Activated CD8-positive, alpha-beta memory T cell treated with anti-CD3 and anti-CD28 coated beads for 48 hours (primary cell): ENCODE results near the gene GABRA5.
A peak's percentile ranks its signal among the peaks of the same experiment; 100 is the strongest.
"Not testable (repeated sequence)": the region's sequence is repeated elsewhere in the genome, so short reads cannot be mapped to it uniquely, and the experiment has no call there.

Experiments
- DNase-seq, 3 experiments: peaks; one replicate each; pipeline ENCODE4 v3.0.0-alpha.2; 2020; ENCODE audit warnings: low read depth in 2 of 3, low spot score in 2 of 3

GABRA5 gene

DNA sequence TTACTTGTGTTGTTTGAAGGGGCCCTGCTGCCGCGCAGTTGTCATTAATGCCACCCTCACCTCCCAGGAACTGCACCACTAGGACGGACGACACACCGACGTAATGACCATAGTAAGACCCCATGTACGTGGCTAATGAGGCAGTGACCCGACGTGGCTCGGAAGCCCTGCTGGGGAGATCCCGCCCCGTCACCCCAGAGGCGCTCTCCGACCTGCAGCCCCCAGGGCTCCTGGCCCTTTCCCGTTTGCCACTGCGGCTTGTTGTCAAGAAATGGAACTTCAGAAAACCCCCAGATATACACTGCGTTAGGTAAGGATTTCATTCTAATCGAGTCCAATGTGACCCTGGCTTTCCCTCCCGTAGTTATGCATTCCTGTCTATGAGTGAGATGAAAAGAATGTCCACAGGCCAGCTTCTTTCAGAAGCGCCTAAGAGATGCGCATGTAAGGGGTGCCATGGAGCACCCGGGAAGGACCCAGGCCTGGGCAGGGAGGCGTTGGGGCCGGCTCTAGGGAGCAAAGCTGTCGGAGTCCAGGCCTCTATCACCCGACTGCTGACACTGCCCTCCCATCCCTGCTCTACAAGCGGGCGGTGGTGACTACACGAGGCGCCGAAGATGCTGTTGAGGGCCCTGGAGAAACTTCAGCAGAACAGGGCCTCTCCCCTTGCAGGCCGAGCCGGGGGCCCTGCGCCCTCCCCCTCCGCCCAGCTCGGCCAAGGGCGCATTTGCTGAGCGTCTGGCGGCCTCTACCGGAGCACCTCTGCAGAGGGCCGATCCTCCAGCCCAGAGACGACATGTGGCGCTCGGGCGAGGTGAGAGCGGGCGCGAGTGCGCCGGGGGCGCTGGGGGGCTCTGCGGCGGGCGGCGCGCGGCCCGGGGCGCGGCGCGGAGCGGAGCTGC, at the start of gene GABRA5:
GABRA5 (plus strand) TSS at position 765 of the 902 bp plus-strand sequence. CDS start 2,187 bp downstream, outside the sequence.
- no peak for DNase-seq

- not testable (repeated sequence) for DNase-seq
Measured at GRCh38 chr15:26831191-26831590, 35.7 kb upstream of the GABRA5 start.

DNA sequence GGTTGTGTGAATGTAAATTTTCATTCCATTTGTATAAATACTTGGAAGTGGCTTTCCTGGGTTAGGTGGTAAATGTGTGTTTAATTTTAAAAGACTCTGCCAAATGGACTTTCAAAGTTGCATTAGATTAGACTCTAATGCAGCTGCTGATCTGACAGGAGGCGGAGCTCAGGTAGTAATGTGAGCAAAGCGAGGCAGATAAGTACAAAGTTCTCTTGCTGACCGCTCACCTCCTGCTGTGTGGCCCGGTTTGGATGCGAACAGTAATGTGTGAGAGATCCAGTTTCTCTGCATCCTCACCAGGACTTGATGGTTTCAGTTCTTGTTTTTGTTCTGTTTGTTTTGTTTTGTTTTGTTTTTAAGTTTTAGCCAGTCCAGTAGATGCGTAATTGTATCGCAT, 34.9 kb upstream of the GABRA5 start:
- DNase-seq: no peak

GRCh38 chr15:26838742-26839460, 28.0 kb upstream of the GABRA5 start:
- peak in 1 of 3 experiments; percentile 2 for DNase-seq

GRCh38 chr15:26841514-26841913, 25.3 kb upstream of the GABRA5 start:
- DNase-seq: no peak

GRCh38 chr15:26841941-26842340, 24.9 kb upstream of the GABRA5 start:
- no peak for DNase-seq

DNA sequence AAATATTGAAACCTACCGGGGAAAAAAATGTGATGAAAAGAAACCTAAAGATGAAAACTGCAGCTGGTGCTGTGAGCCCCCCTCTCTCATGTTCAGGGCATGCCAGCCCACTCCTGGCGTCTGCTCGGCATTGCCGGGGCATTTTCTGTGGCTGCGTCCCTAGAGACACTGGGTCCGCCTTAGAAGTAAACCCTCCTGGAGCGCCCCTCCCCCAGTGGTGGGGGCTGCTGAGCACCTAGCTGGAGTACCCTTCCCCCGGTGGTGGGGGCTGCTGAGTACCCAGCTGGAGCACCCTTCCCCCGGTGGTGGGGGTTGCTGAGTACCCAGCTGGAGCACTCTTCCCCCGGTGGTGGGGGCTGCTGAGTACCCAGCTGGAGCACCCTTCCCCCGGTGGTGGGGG, 24.5 kb upstream of the GABRA5 start:
- DNase-seq: no peak

- DNase-seq: no peak
Measured at GRCh38 chr15:26844901-26845300, 22.0 kb upstream of the GABRA5 start.

GRCh38 chr15:26848498-26848897, 18.4 kb upstream of the GABRA5 start:
- DNase-seq: no peak

DNA sequence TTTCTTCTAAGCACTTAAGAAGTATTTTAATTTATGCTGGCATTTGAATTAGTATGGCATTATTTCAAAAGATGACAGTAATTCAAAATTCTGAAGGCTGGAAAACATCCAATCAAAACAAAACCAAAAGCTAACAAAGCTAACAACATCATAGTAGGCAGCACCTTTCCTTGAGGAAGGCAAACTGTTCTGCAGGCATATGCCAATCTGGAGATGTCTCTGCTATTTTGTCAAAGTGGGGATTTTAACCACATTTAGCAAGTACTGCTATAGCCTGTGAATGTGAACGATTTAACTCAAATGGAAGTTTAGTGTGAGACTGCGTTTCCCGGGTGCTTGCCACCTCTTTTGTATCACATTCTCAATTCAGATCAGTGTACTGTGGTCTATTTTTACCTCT, 16.7 kb upstream of the GABRA5 start:
- no peak for DNase-seq

- DNase-seq: no peak
Measured at GRCh38 chr15:26852980-26853379, 13.9 kb upstream of the GABRA5 start.

- DNase-seq: no peak
Measured at GRCh38 chr15:26854435-26854834, 12.4 kb upstream of the GABRA5 start.

- no peak for DNase-seq
Measured at GRCh38 chr15:26864664-26865191, 2.1 kb upstream of the GABRA5 start.

DNA sequence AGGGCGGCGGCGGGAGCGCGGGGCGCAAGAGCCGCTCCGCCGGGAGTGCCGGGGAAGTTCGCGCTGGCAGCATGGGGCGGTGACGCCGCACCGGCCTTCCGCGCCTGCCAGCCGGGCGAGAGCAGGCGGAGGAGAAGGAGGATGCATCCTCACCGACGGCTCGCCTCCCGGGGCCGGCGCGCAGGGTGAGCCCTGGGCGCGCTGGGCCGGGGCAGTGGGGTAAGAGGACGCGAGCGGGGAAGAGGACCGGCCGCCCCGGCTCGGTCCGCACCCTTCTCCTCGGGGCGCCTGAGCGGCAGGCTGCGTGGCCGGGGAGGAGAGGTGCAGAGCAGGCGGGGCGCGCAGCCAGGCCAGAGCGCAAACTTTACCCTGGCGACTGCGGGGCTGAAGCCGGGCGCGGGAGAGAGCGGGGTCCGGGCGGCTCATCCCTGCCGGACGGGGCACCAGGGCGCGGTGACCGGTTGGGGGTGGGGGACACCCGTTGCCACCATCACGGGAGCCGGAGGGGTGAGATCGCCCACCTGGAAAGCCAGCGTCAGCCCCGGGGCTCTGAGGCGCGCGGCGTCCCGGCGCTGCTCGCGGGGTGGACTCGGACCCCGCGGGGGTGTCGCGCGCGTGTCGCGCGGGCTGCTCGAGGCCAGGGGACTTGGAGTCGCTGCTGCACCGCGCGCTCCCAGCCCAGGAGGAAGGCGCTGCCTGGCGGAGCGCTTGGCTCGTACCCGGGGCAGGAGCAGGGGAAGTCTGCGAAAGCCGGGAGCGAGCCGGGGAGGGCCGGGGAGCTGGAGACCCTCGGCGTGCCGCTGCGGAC, 542 bp downstream of the GABRA5 start:
- no peak for DNase-seq

DNA sequence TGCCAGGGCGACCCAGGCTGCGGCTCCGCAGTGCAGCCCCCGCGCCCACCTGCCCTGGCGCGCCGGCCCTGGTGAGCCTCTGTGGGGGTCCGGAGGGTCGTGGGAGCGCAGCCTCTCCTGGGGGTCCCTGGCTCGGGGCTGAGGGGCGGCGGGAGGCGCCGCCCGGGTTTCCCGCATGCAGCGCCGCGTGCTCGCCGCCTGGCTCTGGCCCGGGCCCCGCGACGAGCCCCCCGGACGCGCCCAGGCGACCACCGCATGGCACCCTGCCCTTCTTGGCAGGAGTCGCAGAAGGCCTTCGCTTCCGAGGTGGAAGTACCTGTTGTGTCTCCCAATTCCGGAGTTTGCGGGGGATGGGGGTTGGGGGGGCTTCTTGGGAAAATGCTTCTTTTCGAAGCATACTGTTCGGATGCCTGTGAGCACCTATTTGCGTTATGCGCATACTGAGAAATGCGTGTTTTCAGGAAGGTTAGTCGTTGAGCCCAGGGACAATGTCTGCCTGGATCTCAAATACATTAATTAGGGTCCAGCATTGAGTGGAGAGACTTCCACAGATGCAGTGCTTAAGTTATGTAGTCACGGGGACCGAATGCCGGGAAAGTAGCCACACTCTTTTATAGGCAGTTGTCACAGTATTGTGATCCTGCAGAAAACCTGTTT, 1.3 kb downstream of the GABRA5 start:
- DNase-seq: no peak

DNA sequence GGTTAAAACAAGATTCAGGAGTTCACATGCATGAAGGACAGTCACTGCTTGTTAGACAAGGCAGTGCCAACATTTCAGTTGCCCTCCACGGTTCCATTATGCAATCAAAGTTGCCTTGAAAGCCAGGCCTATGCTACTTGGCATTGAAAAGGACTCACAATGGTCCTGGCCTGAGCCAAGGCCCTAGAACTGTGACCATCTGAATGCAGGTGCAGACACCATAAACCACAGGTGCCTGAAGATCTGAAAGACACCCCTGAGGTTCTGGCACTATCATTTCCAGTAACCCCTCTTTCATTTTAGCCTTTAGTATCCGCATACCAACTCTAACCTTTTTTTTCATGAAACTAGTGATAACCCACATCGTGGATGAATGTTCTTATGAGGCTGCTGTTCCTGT, 2.8 kb downstream of the GABRA5 start:
- DNase-seq: no peak

DNA sequence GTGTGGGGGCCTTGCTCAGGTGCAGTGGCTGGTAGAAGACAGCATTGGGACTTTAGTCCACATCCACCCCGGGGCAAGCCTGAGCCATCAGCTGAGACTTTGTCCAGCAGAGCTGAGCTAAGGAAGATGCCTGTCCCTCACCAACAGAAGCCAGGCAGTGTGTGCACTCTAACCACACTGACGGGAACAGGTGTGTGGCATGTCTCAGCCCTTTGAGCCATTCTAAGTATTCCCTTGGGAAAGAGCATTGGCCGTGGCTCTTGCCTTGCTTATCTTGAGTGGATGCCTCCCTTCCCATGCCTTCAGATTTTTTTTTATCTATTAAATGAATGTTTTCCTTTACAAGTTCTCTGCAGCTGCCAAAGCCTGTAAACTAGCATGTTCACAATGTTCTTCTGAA, 3.5 kb downstream of the GABRA5 start:
- DNase-seq: no peak

- DNase-seq: no peak
Measured at GRCh38 chr15:26872206-26872605, 5.3 kb downstream of the GABRA5 start.

- DNase-seq: no peak
Measured at GRCh38 chr15:26873846-26874245, 7.0 kb downstream of the GABRA5 start.

DNA sequence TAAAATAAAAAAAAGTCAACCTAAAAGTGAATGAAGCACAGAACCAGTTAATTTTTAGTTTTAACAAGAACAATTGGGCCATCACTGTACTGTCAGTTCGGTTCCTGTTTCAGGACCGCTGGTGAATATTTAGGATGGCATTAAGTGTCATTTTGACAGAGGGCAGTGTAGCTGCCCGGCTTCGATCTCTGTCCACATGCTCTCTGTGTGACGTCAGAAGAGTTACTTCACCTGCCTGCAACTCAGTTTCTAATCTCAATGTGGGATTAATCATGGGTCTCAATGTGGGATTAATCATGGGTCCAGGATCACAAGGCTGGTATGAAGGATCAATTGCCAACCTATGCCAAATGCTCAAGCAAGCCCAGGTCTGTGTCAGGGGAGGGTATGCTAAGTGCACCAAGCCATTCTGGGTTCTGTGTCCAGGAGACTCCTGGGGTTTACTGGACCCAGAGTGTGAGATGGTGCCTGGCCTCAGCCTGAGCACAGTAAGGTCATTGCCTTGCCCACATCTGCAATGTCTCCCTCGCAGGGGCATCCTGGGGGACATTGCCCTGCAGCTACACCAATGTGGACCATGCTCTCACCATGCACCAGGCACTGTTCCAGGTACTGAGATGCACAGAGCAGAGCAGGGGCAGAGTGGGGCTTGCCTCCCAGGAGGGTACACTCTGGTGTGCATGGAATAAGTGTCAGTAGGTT, 8.1 kb downstream of the GABRA5 start:
- no peak for DNase-seq
